Fibroblast of villous mesenchyme (primary cell): Measurements from ENCODE around the gene ERAP2. TPM values are rescaled to one million over a fixed set of nuclear protein-coding genes. Genes with fewer than 3 reads are reported as not detected.

Source experiments
- DNase-seq: peaks from one replicate; pipeline ENCODE4 v3.0.0-alpha.2; 2010; ENCODE audit warnings: low read depth
- H3K4me3 ChIP-seq: 2 replicates; pipeline ENCODE4 v1.5.1; 2011; ENCODE audit warnings: low read depth, mild to moderate bottlenecking, low read length
- CTCF ChIP-seq: IDR thresholded peaks from 2 replicates; pipeline ENCODE4 v1.5.1; 2012; ENCODE audit warnings: low read depth, mild to moderate bottlenecking, low read length; ENCODE audit not compliant: insufficient read depth
- total RNA-seq: library from RNA; depleted of rRNA; stranded (reverse); fragments of >200 nt; gene quantifications from 2 replicates; pipeline ENCODE4 v1.2.3, GENCODE V29; 2012

ERAP2 gene
- total RNA-seq, 1 donor = 64.8 TPM

- TF ChIP-seq CTCF = no peak
- peak overlapping the region; percentile 83 for H3K4me3 ChIP-seq
- DNase-seq = peak; percentile 97
Observed at GRCh38 chr5:96934708-96935558, 58.6 kb downstream of the ERAP2 start.

- no peak for TF ChIP-seq CTCF
- DNase-seq = peak; percentile 98
- peak within 1 kb of the TSS; percentile 83 for H3K4me3 ChIP-seq
Observed at GRCh38 chr5:96935559-96936430, 59.5 kb downstream of the ERAP2 start, which contains the start of gene LNPEP. Gene LNPEP (plus strand): TSS chr5:96936080. CDS start chr5:96936156, 76 bp downstream.

- TF ChIP-seq CTCF = no peak
- peak overlapping the region; percentile 83 for H3K4me3 ChIP-seq
- peak; percentile 18 for DNase-seq
Observed at GRCh38 chr5:96936431-96937320, 60.4 kb downstream of the ERAP2 start.

- no peak for DNase-seq
- H3K4me3 ChIP-seq = no peak overlapping the region
- no peak for TF ChIP-seq CTCF
Observed at GRCh38 chr5:96940586-96940985, 64.3 kb downstream of the ERAP2 start.

- H3K4me3 ChIP-seq = no peak overlapping the region
- TF ChIP-seq CTCF = no peak
- no peak for DNase-seq
Observed at GRCh38 chr5:96941140-96941539, 64.8 kb downstream of the ERAP2 start.

- TF ChIP-seq CTCF = no peak
- H3K4me3 ChIP-seq = no peak overlapping the region
- no peak for DNase-seq
Observed at GRCh38 chr5:96942078-96942477, 65.8 kb downstream of the ERAP2 start.
